Mucosa of descending colon (tissue), 3 donors: Measurements from ENCODE around the gene RBFOX2. TPM values are rescaled to one million over a fixed set of nuclear protein-coding genes. Genes with fewer than 3 reads are reported as not detected.
"Not testable (repeated sequence)": the region's sequence is repeated elsewhere in the genome, so short reads cannot be mapped to it uniquely, and the experiment has no call there.

Experiments
- ATAC-seq: fragments of 200-7000 bp; cut with Tn5 transposase; one replicate; pipeline ENCODE4 v1.9.1; 2020; ENCODE audit warnings: mild to moderate bottlenecking, moderate library complexity
- DNase-seq, 3 donors: peaks; one replicate each; pipeline ENCODE4 v3.0.0-alpha.2; 2020
- H3K36me3 ChIP-seq: fragments of 200-600 bp; one replicate; pipeline ENCODE4 v1.8.0; 2021; ENCODE audit warnings: low read depth, mild to moderate bottlenecking
- H3K4me1 ChIP-seq: fragments of 200-600 bp; one replicate; pipeline ENCODE4 v1.8.0; 2021; ENCODE audit warnings: low read depth, mild to moderate bottlenecking
- H3K4me3 ChIP-seq: fragments of 200-600 bp; one replicate; pipeline ENCODE4 v1.8.0; 2021; ENCODE audit warnings: mild to moderate bottlenecking
- H3K9me3 ChIP-seq: fragments of 200-600 bp; one replicate; pipeline ENCODE4 v1.8.0; 2021; ENCODE audit warnings: mild to moderate bottlenecking
- intact Hi-C, 2 donors: fragments of 100-400 bp; cut with DNase I in 1 of 2; cut with micrococcal nuclease in 1 of 2; formaldehyde crosslinking; loops; one replicate each; pipeline versions ENCODE4 v1.11.0 to v1.11.1; 2022; cut with DNase I, micrococcal nuclease
- total RNA-seq, 3 donors: library from RNA; stranded (reverse); fragmentation: NEBNext Ultra II Directional in 2 of 3; extraction: Animal tissue kit (Norgen Biotek cat#: 25700) in 2 of 3; gene quantifications; one replicate each; pipeline versions ENCODE4 v1.2.1 to v1.2.4, GENCODE V29; 2021 to 2023
- TF ChIP-seq, protein P1 (sequence below): fragments of 200-600 bp; IDR thresholded peaks from one replicate; pipeline ENCODE4 v1.8.0; 2022; ENCODE audit warnings: antibody characterized with exemption, mild to moderate bottlenecking
- donor health status: DM: no; HTN: no; CAD: no; lungs with moderate emphysema.
- donor health status: DM: no; HTN: no; CAD: no.
- donor health status: DM: no; HTN: yes; CAD: no.

Gene RBFOX2
- total RNA-seq, 3 donors from 2014 or later, result 46.0 to 141 (median 46.2) TPM

DNA sequence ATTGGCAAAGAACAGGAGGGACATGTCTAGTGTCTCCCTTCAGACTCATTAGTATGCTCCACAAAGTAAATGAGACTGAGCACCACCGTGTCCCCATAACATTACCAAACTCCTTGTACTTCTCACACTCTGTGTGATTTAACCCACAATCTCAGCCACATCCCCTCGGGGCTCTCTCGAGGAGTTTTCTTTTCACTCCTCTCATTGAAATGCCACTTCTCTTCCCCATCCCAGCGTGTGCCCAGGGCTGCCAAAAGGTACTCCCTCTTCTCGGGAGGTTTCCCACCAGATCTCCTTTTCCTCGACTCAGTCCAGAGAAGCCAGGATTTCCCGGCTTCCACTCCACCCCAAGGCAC, 1.1 kb downstream of the RBFOX2 start:
- Histone ChIP-seq H3K9me3 (no peaks in the 10 kb centered on the region), H3K4me1 (peaks cover 19% of the 10 kb centered on the region), H3K36me3 (no peaks in the 10 kb centered on the region), H3K4me3 (peak overlapping the region; percentile 59)
- ATAC-seq (no peak), DNase-seq (peak in 1 of 3 donors; percentile 20)
- TF ChIP-seq, protein P1, sequence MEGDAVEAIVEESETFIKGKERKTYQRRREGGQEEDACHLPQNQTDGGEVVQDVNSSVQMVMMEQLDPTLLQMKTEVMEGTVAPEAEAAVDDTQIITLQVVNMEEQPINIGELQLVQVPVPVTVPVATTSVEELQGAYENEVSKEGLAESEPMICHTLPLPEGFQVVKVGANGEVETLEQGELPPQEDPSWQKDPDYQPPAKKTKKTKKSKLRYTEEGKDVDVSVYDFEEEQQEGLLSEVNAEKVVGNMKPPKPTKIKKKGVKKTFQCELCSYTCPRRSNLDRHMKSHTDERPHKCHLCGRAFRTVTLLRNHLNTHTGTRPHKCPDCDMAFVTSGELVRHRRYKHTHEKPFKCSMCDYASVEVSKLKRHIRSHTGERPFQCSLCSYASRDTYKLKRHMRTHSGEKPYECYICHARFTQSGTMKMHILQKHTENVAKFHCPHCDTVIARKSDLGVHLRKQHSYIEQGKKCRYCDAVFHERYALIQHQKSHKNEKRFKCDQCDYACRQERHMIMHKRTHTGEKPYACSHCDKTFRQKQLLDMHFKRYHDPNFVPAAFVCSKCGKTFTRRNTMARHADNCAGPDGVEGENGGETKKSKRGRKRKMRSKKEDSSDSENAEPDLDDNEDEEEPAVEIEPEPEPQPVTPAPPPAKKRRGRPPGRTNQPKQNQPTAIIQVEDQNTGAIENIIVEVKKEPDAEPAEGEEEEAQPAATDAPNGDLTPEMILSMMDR, result no peak
- intact Hi-C loops, result no loop called here

DNA sequence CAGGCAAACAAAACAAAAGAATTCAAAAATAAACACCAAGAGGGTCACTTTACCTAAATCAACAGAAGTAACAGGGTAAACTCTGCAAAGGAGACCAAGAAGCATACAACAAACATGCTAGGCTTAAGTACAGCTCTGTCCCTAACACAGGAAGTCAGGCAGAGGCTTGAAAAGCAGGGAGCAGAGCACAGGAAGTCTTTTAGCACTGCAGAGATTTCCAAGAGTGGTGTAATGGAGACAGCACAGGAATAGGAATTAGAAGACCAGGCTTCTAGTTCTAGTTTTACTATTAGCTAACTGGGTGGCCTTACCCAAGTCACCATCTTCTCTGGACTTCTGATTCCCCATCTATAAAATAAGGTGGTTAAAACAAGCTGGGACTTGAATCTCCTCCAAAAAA, 1.9 kb downstream of the RBFOX2 start:
- no peaks in the 10 kb centered on the region for H3K9me3 ChIP-seq
- DNase-seq (no peak), ATAC-seq (no peak)
- intact Hi-C loops, result no loop called here
- H3K36me3 ChIP-seq, result no peaks in the 10 kb centered on the region
- H3K4me3 ChIP-seq, result no peak overlapping the region
- TF ChIP-seq, protein P1, result no peak
- H3K4me1 ChIP-seq, result peaks cover 19% of the 10 kb centered on the region

DNA sequence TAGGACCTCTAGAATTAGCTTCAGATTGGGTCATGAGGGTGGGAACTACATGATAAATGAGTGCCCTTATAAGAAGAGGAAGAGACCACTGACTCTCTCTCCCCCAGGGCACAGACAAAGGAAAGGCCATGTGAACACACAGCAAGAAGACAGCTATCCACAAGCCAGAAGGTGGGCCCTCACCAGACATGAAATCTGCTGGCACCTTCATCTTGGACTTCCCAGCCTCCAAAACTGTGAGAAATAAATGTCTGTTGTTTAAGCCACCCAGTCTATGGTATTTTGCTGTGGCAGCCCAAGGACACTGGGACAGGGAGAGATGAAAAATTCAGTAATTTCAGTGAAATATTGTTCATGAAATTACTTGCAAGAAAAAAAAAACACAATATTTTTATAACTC, 5.9 kb downstream of the RBFOX2 start:
- DNase-seq (no peak), ATAC-seq (no peak)
- no peak overlapping the region for H3K4me3 ChIP-seq
- intact Hi-C loops, result no loop called here
- TF ChIP-seq, protein P1, result no peak
- H3K36me3 ChIP-seq, result no peaks in the 10 kb centered on the region
- H3K4me1 ChIP-seq, result peaks cover 13% of the 10 kb centered on the region
- H3K9me3 ChIP-seq, result no peaks in the 10 kb centered on the region

DNA sequence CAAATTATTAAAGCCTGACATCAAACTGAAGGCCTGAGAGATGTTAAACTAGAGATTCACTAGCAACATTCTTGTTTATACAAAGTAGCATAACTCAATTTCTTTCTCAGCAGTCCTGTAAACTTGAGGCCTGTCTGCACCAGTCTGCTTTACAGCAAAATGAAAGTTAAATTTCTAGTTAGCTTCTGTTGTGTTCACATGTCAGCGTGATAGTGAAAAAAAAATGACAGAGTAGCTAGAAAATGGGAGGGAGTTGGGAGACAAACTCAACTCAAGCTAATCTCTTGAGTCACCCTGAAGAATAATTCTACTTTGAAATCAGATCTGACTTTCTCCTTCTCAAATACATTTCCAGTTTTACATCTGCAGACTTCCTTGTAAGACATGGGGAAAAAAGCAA, 6.5 kb downstream of the RBFOX2 start:
- ATAC-seq, result peak; percentile 13
- no peak overlapping the region for H3K4me3 ChIP-seq
- TF ChIP-seq, protein P1, result no peak
- H3K9me3 ChIP-seq, result no peaks in the 10 kb centered on the region
- DNase-seq, result no peak
- intact Hi-C loops, result no loop called here
- H3K4me1 ChIP-seq, result peaks cover 10% of the 10 kb centered on the region
- no peaks in the 10 kb centered on the region for H3K36me3 ChIP-seq

DNA sequence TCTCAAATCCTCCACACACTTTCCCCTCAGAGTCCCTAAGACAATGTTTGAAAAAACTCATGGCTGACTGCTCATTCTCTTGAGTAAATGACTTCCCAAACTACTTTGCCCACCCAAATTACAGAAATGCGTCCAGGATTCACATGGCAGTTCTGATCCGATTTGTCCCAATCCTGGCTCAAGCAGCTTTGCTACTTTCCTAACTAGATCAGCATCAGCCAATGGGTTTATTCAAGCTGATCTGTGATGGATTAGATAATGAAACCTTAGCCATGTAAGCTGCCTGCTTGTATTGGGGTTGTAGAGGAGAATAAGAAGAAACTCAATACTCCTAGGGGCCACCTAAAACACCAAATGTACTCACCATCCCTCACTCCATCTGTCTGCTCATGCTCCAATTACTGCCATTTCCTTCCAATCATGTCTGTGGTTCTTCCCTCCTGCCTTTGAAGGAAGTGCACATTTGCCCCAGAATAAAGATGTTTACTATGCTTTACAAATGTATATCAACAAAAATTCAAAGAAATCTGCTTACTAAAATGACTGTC, 6.9 kb downstream of the RBFOX2 start:
- Histone ChIP-seq H3K36me3 (no peaks in the 10 kb centered on the region), H3K4me3 (no peak overlapping the region), H3K4me1 (peaks cover 5% of the 10 kb centered on the region), H3K9me3 (no peaks in the 10 kb centered on the region)
- DNase-seq (no peak), ATAC-seq (no peak)
- TF ChIP-seq, protein P1, result no peak
- intact Hi-C loops, result no loop called here

DNA sequence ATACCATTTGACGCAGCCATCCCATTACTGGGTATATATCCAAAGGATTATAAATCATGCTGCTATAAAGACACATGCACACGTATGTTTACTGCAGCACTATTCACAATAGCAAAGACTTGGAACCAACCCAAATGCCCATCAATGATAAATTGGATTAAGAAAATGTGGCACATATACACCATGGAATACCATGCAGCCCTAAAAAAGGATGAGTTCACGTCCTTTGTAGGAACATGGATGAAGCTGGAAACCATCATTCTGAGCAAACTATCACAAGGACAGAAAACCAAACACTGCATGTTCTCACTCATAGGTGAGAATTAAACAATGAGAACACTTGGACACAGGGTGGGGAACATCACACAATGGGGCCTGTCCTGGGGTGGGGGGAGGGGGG, 7.8 kb downstream of the RBFOX2 start:
- ATAC-seq, intact Hi-C loops, DNase-seq, H3K36me3 ChIP-seq, H3K9me3 ChIP-seq, H3K4me3 ChIP-seq, H3K4me1 ChIP-seq: not testable (repeated sequence)
